Measurements from ENCODE around the gene AHCYL2.
"Not testable (repeated sequence)": the region's sequence is repeated elsewhere in the genome, so short reads cannot be mapped to it uniquely, and the experiment has no call there.

AHCYL2 gene

DNA sequence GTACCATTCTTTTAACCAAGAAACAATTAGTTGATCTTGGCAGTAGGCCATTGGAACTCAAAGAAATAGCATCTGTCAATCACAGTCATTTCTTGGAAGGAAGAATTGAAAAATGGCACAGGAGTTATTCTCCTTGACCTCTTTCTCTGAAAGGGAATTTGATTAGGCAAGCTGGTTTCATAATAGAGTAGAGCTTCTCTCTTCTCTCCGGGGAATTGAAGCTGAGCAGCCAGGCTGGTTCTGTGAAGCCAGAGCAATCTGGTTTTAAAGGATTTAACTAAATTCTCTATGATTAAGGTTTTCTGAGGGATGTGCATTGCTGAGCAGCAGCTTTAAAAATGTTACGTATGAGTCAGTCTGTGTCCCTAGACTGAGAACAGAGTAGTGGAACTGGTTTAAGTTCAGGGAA is 70.2 kb downstream of the AHCYL2 start:
- DNase-seq, result peak; percentile 9

DNA sequence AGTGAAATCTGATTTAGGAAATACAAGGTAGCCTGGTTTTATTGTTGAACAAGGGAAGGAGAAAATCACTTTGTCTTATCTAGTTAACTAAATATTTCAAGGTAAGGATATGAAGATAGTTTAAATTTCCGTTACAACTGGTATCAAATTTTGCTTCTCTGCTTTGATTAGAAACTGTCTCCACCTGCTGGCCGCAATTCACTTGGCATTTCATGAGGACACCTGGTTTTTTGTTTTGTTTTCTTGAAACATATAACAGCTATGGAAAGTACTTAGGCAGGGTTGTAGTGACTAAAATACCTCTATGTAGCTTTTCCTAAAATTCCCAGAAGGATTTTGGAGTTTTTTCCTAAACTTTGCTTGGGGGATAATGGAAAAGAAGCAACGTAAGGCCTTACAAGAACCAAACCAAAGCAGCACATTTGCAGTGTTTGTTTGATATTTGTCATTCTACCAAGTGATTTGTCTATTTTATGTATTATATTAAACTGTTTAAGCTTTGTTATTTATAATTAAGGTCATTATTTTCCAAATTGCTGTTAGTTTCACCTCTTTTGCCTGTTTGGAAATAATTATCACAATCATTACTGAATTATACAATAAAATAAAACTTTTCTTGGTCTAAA is 73.6 kb downstream of the AHCYL2 start:
- DNase-seq, result peak; percentile 17

DNA sequence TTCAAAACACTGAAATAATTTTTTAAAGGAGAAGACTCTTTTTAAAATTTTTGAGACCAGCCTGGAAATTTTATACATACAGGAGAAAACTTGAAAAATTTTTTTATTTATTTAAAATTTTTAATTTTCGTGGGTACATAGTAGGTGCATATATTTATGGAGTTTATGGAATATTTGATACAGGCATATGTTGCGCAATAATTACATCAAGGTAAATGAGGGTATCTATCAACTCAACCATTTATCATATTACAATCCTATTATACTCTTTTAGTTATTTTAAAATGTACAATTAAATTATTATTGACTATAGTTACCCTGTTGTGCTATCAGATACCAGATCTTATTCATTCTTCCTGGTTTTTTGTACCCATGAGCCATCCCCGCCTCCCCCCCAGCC is 75.1 kb downstream of the AHCYL2 start:
- DNase-seq, result no peak

DNA sequence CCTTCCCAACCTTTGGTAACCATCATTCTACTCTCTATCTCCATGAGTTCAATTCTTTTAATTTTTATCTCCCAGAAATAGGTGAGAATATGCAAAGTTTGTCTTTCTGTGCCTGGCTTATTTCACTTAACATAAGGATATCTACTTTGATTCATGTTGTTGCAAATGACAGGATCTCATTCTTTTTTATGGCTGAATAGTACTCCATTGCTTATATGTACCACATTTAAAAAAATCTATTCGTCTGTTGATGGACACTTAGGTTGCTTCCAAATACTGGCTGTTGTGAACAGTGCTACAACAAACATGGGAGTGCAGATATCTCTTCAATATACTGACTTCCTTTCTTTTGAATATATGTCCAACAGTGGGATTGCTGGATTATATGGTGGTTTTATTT is 75.5 kb downstream of the AHCYL2 start:
- not testable (repeated sequence) for DNase-seq

DNA sequence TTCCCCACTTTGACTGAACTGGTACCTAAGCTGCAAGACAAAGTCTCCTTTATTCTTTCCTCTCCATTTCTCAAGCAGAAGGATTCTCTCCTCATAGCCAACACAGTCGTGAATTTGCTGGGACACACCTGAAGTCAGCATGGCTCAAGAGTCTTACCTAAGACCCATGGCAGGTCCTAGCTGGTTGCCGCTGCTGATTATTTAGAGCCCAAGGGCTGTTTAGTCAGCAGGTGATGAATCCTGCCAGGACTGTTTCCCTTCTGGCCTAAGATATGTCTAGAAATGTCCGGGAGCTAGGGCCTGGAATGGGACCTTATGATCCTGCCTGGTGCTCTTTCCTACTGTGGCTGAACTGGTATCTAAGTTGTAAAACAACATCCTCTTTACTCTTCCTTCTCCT is 82.8 kb downstream of the AHCYL2 start:
- no peak for DNase-seq

DNA sequence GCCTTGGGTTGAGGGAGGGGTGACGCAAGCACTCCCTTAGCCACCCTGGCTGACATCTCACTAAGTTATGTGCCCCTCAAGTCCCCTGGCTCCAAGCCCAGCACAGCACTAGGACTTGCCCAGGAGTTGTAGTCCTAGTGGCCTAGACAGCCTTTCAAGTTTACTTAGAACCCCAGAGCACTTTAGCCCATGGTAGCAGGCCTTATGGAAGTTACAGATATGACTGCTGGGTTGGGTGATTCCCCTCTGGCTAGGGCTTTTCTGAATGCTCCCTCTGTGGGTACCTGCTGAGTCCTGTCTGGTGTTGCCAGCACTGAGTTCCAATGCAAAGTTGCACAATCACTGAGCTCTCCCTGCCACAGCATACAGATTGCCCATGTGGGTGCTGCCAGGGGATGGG is 83.2 kb downstream of the AHCYL2 start:
- no peak for DNase-seq

DNA sequence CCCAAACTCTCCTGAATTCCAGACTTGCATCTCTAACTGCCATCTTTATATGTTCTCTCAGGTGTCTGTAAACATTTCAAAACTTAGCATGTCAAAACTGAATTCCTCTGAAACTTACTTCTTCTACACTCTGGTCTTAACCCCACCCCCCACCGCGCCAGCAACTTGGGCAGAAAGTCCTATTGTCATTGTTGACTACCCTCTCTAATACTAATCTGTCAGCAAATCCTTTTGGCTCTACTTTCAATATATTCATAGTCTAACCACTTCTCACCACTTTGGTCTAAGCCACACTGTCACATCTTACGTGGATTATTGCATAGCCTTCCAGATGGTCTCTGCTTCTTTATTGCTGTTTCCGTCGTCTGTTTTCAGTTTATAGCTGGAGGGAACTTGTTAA is 86.6 kb downstream of the AHCYL2 start:
- no peak for DNase-seq

DNA sequence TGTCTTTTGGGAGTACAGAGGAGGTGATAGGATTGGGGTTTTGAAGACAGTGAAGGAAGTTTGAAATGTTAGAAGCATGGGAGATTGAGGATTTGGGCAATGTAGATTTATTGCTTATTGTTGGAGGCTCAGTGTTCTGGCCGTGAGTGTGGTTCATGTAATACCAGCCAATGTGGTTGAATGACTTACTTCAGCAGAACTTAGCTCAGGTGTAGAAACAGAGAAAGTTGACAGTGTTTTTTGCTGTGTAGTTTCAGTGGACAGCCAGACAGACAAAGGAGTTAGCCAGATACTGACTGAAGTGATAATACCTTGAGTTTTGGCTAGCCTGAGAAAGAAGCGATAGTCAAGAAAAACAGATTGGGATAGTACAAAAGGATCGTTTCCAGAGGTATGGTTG is 88.5 kb downstream of the AHCYL2 start:
- no peak for DNase-seq

DNA sequence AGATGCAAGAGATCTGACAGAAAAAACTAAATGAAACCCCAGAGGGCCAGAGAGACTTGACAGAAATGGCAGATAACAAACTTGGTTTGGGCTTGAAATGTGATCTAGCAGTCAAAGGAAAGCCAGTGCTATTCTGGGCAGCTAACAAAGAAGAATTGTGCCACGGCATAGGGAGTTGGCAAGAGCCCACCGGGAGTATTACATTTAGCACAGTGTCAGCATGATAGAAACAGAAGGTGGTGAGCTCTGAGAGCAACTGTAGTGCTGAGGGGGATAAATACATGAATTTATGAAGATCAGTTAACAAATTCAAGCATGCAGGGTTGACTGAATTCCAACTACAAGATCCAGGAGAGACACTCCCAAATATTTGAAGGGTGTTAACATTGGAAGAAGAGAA is 91.1 kb downstream of the AHCYL2 start:
- DNase-seq, result no peak

DNA sequence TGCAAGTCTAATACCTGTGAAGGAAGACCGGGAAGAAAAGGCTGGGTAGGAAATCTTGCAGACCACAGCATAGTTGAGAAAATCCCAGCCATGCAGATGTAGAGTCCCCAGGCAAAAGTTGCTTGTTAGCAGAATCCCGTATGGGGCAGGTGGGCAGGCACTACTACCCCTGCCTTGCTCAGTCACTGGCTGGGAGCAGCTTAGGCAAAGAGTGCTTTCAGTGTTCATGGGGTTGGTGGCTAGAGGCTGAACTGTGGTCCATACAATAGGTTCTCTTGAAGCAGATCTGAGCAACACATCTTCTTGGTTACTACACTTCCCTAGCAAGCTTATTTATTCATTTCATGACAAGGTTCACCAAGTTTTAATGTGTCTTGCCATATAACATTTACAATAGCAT is 92.6 kb downstream of the AHCYL2 start:
- no peak for DNase-seq

DNA sequence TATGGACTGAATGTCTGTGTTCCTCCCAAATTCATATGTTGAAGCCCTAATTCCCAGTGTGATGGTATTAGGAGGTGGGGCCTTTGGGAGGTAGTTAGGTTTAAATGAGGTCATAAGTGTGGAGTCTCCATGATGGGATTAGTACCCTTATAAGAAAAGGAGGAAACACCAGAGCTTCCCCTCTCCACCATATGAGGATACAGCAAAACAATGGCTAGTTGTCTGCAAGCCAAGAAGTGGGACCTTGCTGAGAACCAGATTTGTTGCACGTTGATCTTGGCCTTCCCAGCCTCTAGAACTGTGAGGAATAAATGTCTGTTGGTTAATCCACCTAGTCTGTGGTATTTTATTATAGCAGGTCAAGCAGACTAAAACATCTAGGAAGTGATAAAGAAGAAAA is 102.2 kb downstream of the AHCYL2 start:
- no peak for DNase-seq

DNA sequence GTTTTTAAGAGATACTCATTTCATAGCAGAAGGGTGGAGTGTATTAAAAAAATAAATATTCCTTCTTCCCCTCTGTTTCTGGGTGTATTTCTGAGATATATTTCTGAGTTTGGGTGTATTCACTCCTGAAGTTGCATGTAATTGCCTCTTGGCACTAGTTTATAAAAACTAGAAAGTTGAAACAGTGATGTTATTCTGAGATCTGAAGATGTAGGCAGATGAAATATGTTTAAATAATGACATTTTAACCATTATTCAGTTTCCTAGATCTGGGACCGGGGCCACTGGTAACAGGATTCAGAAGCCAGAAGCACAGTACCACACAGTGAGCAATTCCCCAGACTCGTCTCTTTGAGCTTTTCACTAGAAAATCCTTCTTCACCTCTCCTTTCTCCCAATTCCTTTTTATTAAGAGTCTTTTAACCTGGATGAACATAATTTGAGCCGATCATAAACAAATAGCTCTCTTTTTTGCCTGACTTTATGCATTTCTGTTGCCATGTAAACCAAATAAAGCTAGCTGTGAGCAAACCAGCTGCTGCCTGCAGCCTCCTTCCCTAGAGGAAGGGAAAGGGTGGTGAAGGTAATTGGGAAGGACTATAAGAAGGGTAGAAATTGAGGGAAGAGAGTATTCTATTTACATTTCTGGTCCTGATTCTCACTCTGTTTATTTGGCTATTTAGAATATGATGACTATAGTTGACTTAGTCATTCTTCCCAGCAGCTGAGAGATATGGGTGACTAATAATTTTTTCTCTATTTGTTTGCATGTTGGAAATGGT is 107.6 kb downstream of the AHCYL2 start:
- DNase-seq, result peak; percentile 85

DNA sequence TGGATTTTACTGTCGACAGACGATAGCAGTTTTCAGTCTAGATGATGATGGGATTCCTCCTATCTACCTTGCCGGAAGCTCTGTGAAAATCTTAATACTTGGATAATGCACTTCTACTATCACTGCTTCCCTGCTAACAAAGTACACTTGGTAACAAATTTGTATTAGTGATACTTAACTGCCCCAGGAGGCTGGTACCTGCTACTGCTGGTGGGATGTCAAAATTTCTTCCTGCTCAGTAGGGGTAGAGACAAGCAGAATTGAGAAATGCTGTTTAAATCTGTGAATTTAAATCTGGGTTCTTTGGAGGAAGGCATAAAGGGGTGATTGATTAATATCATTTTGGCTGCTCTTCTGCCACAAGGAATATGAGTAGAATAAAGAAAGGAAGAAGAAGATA is 109.6 kb downstream of the AHCYL2 start:
- DNase-seq, result no peak

DNA sequence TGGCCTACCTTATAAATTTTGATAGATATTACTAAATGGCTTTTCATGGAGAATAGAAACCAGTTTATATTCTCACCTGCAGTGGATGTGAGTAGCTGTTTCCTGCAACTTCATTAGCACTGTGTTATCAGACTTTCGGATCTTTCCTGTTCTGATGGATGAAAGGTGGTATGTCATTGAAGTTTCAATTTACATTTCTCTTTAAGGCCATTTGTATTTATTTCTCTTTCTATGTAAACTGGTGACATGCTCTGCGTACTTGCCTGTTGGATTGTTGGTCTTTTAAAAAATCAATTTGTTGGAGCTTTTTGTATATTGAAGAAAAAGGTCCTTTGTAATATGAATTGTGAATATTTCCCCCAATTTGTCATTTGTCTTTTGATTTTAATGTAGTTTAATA is 113.6 kb downstream of the AHCYL2 start:
- no peak for DNase-seq

DNA sequence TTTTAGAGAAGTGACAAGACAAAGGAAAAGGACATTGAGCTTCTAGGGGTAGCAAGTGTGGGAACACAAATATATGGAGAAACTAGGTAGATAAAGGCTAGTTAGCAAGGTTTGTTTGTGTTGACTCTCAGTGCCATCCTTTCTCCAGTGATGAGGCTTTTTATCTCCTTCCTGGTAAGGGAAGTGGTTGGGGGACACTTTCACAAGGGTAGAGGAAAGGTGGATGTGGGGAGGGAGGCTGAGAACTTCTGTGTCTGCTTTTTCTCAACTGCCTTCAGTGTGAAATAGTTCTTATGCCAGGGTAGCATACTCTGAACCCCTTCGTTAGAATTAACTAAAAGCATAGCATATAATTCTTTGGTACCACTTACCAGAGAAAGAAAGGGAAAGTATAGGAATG is 116.4 kb downstream of the AHCYL2 start:
- no peak for DNase-seq

DNA sequence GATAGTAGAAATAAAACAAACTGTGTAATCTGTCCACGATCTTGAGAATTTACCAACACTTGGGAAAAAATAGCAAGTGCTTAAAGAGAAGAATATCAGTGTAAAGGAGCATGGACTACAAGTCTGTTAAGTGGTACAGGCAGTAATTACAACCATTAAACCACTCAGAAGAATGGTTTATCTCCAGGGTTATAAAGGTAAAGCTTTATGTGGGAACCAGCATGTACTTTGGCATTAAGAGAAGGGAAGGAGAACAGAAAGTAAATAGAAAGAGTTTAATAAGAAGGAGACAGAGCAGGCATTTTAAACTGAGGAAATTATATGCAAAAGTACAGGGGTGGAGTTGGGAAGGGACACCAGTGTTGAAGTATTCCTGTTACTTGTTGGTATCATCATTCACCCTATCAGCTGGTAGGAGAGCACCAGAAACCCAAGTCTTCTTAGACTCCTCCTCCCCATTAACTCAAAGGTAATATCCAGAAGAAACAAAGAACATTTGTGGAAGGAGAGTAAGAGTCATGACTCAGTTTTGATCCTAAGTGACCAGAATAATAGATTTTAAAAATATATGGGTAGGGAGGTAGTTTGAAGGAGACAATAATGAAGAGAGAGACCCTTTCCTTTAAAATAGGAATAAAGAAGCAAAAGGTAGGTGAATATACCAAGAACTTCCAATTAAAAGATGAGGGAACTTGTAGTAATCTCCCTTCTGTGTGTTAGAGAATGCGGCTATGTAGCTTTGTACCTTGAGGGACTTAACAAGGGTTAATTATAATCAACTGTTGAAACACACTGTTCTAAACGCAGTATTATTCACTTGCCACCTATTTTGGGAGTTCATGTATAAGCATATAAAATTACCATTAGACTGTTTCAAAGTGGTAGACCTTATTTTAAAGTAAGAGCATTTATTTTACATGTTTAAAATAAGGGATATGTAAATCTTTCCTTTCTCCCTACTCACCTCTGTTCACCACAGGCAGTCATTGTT is 117.3 kb downstream of the AHCYL2 start:
- DNase-seq, result no peak

DNA sequence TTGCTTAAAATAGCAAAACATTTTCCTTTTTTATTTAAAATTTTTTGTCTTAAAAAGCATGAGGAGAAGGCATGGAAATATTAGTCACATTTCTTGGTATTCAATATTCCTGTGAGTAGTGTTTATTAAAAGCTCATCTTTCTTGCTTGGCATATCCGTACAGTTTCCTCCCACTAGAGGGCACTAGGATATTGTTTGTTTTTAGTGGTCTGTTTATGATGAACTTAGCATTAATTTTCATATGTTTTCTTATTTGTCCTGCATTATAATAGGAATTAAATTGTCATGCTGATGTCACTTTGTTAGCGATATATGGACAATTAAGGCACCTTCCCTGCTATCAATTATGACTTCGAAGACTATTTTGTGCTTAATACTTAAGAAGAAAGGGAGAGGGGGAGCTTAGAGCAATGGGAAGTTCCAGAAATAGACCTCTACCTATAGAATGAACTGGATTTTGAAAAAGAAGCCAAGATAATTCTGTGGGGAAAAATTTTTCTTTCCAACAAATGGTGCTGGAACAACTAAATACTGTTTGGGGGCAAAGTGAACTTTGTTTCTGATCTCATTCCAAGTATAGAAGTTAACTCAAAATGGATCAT is 118.4 kb downstream of the AHCYL2 start:
- peak; percentile 42 for DNase-seq

DNA sequence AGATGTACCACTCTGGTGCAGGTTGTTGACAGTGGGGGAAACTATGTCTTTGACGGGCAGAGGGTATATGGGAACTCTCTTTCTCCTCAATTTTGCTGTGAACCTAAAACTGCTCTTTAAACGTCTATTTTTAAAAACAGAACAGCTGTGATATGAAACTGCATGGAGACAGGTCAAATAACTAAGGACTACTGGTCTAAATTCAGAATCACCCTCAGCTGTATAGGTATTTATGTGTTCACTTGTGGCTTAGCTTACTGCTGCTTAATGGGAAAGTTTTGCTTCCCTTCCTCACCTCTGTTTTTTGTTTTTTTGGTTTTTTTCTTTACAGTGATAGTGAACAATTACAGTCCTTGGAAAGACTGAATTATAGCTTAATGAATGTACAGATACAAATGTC is 122.5 kb downstream of the AHCYL2 start:
- no peak for DNase-seq

DNA sequence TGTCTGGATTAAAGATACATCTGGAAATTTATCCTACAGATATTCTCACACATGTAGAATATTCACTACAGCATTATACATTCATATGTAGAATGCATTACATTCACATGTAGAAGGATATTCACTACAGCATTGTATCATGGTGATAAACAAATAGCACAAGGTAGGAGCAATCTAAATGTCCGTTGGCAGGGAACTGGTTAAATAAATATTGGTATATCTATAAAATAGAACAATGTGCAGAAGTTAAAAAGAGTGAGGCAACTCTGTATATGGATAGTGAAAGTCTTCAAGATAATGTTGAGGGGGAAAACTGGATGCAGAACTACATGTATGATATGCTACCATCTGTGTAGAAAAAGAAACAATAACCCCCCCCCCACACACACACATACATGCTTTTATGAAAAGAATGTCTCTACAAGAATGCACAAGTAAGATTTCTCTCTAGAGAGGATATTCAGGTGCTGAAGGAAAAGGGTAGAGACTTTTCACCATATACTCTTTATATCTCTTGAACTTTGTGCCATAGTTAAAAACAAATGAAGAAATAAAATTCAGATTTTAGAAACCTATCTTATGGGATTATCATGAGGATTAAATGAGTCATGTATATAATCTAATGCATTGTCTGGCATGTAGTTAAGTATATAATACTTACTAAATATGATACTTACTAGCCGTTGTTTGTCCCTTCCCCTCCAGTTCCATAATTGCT is 123.4 kb downstream of the AHCYL2 start:
- DNase-seq, result no peak

DNA sequence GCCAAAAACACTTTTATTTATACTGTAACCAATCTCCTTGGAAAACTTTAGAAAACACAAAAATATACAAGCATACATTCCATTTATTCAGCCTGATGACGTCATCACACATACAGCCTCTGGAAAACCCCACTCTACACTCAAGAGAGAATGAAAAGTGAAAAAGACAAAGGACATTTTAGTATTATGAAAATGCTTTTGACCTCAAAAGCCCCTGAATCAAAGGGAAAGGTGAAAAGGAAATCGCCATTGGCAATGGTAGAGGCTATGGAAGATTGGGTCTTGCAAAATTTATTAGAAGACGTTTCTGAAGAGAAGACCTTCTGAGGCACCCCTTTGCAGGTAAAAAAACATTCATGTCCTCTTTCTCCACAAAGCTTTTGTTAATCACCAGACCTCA is 126.5 kb downstream of the AHCYL2 start:
- DNase-seq, result peak; percentile 0

DNA sequence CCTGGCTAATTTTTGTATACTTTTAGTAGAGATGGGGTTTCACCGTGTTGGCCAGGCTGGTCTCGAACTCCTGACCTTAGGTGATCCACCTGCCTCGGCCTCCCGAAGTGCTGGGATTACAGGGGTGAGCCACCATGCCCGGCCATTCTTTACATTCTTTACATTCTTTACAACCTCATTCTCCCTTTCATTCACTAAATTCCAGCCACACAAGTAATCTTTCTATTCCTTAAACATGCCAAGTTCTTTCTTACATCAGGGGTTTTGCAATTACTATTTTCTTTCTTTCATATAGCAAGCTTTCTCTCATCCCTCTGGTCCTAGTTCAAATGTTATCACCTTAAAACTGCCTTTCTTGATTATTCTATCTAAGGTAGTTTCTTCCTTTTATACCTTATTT is 128.3 kb downstream of the AHCYL2 start:
- DNase-seq, result peak; percentile 44

DNA sequence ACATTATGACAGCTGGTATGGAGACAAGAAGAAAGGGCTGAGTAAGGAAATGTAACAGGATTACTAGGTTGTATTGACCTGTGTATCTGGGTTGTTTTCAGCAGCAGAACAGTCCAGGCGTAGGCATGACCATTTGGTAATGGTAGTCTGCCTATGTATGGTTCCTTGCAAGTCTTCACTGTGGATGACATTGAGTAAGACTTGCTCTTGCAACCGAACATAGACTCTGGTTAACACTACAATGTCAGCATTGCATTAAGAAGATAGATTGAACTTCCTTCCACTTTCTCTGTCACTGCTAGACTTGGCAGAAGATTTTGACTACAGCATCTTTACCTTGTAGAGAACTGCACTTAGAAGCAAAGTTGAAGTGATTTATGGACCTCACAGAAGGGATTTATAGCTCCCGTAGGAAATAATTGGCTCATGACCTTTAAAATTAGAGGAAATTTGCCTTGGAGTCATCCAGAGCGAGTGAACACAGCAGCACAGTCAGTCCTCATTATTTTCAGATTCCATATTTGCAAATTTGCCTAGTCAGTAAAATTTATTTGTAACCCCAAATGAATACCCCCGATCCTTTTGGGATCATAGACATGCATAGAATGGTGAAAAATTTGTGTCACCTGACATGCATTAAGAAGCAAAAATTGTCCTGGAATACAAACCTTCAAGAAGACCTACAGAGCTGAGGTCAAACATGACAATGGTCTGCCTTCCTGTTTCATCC is 129.8 kb downstream of the AHCYL2 start:
- DNase-seq, result no peak

Measured in HCEC 1CT (cell line).